ENCODE results near the gene C17orf75.

- no peak for TF ChIP-seq POLR2AphosphoS5 (IDR thresholded peaks at IDR 0.05; ENCODE audit: low read depth, low read length)
- TF ChIP-seq PAX5 (IDR thresholded peaks at IDR 0.05; ENCODE audit: insufficient read depth, low read length, severe bottlenecking) = no peak
- no peak for TF ChIP-seq POLR2A (IDR thresholded peaks at IDR 0.05; ENCODE audit: low read depth, low read length)
- TF ChIP-seq TAF1 (IDR thresholded peaks at IDR 0.05; ENCODE audit: low read depth, low read length) = no peak
- TF ChIP-seq POU2F2 (IDR thresholded peaks at IDR 0.05; ENCODE audit: low read depth, low read length) = no peak
These were observed 36.9 kb downstream of the C17orf75 start for GRCh38 chr17:32305049-32305448.

All from GM12891 (cell line).